Activated B cell treated with CpG ODN at 0.5 μM for 24 hours (primary cell): Measurements from ENCODE around the gene CACNG5. TPM values are rescaled to one million over a fixed set of nuclear protein-coding genes. Genes with fewer than 3 reads are reported as not detected.

Source experiments
- ATAC-seq: fragments of 200-7000 bp; cut with Tn5 transposase; one replicate; pipeline ENCODE4 v1.10.0; 2021; ENCODE audit warnings: low read depth, mild to moderate bottlenecking, moderate library complexity
- CTCF ChIA-PET: fragments of 350-600 bp; sonication (Branson Sonifier 250); formaldehyde crosslinking; loops from one replicate; lab custom pipeline; 2021; ENCODE audit warnings: antibody characterized with exemption; lab: Charles Lee
- POLR2A ChIA-PET: fragments of 350-600 bp; sonication (Branson Sonifier 250); formaldehyde crosslinking; loops from one replicate; lab custom pipeline; 2021; ENCODE audit warnings: antibody characterized with exemption; lab: Charles Lee
- DNase-seq: peaks from one replicate; pipeline ENCODE4 v3.0.0; 2022
- H3K27ac Mint-ChIP-seq: one replicate; pipeline ENCODE4 v1.8.0; 2020; ENCODE audit warnings: mixed read lengths
- H3K27me3 Mint-ChIP-seq: one replicate; pipeline ENCODE4 v1.8.0; 2021; ENCODE audit warnings: mixed read lengths
- H3K36me3 Mint-ChIP-seq: one replicate; pipeline ENCODE4 v1.8.0; 2021; ENCODE audit warnings: low read depth, mixed read lengths
- H3K4me1 Mint-ChIP-seq: one replicate; pipeline ENCODE4 v1.8.0; 2021; ENCODE audit warnings: mixed read lengths
- H3K4me3 Mint-ChIP-seq: one replicate; pipeline ENCODE4 v1.8.0; 2020; ENCODE audit warnings: mild to moderate bottlenecking, mixed read lengths
- H3K9me3 Mint-ChIP-seq: one replicate; pipeline ENCODE4 v1.8.0; 2020; ENCODE audit warnings: mixed read lengths
- intact Hi-C: fragments of 100-400 bp; cut with micrococcal nuclease; formaldehyde crosslinking; loops from one replicate; pipeline ENCODE4 v1.15.1; 2024
- total RNA-seq: library from RNA; stranded (reverse); gene quantifications from 2 replicates; pipeline ENCODE4 v1.2.3, GENCODE V29; 2022
- TF ChIP-seq, protein P1 (sequence below): fragments of 200-600 bp; IDR thresholded peaks from one replicate; pipeline ENCODE4 v1.8.0; 2022; ENCODE audit warnings: antibody characterized with exemption, mild to moderate bottlenecking

The CACNG5 gene
- total RNA-seq, 1 donor from 2014 or later = not detected

DNA sequence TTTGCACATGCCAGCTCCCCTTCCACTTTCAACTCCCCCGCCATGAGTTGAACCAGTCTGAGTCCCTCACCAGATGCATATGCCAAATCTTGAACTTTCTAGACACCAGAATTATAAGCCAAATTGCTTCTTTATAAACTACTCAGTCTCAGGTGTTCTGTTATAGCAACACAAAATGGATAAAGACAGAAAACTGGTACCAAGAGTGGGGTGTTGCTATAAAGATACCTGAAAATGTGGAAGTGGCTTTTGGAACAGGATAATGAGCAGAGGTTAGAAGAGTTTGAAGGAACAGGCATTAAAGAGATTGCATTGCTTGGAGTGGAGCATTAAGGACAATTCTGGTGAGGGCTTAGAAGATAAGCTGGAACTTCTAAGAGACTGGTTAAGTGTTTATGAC is 17.2 kb upstream of the CACNG5 start:
- ATAC-seq (no peak), DNase-seq (no peak)
- CTCF ChIA-PET = no interaction called here
- POLR2A ChIA-PET = no interaction called here
- Mint-ChIP-seq H3K27ac (no peak overlapping the region), H3K9me3 (peaks cover 20% of the 10 kb centered on the region), H3K27me3 (no peaks in the 10 kb centered on the region), H3K36me3 (no peaks in the 10 kb centered on the region), H3K4me3 (no peak overlapping the region), H3K4me1 (no peaks in the 10 kb centered on the region)
- TF ChIP-seq, protein P1, sequence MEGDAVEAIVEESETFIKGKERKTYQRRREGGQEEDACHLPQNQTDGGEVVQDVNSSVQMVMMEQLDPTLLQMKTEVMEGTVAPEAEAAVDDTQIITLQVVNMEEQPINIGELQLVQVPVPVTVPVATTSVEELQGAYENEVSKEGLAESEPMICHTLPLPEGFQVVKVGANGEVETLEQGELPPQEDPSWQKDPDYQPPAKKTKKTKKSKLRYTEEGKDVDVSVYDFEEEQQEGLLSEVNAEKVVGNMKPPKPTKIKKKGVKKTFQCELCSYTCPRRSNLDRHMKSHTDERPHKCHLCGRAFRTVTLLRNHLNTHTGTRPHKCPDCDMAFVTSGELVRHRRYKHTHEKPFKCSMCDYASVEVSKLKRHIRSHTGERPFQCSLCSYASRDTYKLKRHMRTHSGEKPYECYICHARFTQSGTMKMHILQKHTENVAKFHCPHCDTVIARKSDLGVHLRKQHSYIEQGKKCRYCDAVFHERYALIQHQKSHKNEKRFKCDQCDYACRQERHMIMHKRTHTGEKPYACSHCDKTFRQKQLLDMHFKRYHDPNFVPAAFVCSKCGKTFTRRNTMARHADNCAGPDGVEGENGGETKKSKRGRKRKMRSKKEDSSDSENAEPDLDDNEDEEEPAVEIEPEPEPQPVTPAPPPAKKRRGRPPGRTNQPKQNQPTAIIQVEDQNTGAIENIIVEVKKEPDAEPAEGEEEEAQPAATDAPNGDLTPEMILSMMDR = no peak
- intact Hi-C loops = no loop called here

DNA sequence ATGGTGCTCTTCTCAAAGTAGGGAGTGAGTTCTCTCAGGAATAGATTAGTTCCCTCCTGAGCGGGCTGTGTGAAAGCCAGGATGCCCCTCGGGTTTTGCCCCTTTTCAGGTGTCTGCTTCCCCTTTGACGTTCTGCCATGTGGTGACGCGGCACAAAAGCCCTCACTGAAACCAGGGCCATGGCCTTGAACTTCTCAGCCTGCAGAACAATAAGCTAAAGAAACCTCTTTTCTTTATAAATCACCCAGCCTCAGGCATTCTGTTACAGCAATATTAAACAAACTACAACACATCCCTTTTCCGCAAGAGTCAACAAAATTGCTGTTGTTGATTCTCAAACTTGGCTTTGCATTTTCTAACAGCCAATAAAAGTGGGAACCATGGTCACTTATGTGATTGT is 15.5 kb upstream of the CACNG5 start:
- TF ChIP-seq, protein P1 = no peak
- no peak overlapping the region for H3K4me3 Mint-ChIP-seq
- ChIA-PET CTCF (no interaction called here), POLR2A (no interaction called here)
- no peak overlapping the region for H3K27ac Mint-ChIP-seq
- ATAC-seq (no peak), DNase-seq (no peak)
- no peaks in the 10 kb centered on the region for H3K4me1 Mint-ChIP-seq
- no peaks in the 10 kb centered on the region for H3K36me3 Mint-ChIP-seq
- intact Hi-C loops = no loop called here
- peaks cover under 1% of the 10 kb centered on the region for H3K27me3 Mint-ChIP-seq
- H3K9me3 Mint-ChIP-seq = peaks cover 20% of the 10 kb centered on the region

DNA sequence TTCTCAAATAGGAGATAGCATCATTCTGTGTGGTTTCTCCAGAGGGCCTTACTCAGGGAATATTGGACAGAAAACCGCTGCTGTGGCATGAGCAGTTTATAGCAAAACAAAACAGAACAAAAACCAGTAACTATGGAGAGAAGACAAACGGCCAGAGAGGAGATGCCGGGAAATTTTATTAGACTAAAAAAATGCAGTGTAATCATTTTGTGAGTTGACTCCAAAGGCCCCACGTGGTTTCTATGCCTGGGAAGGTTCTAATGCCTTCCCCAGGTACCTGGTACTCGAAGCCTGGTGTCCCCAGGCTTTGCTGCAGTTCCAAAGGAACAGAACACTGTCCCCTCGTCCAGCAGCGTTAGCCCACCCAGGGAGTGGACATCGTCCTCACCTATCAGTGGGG is 12.9 kb upstream of the CACNG5 start:
- H3K9me3 Mint-ChIP-seq = peaks cover 17% of the 10 kb centered on the region
- no peak overlapping the region for H3K27ac Mint-ChIP-seq
- H3K27me3 Mint-ChIP-seq = peaks cover 4% of the 10 kb centered on the region
- H3K4me1 Mint-ChIP-seq = no peaks in the 10 kb centered on the region
- ChIA-PET POLR2A (no interaction called here), CTCF (no interaction called here)
- H3K4me3 Mint-ChIP-seq = no peak overlapping the region
- ATAC-seq (no peak), DNase-seq (no peak)
- intact Hi-C loops = no loop called here
- TF ChIP-seq, protein P1 = no peak
- H3K36me3 Mint-ChIP-seq = no peaks in the 10 kb centered on the region

DNA sequence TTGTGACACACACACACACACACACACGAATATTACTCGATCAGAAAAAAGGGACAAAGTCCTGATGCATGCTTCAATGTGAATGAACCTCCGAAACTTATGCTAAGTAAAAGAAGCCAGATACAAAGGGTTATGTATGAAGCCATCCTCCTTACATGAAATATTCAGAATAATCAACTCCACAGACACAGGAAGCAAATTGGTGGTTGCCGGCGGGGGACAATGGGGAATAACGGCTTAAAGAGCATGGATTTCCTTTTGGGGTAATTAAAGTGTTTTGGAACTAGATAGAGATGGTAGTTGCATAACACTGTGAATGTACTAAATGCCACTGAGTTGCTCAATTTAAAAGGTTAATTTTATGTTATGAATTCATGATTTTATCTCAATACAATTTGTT is 8.1 kb upstream of the CACNG5 start:
- no peak for DNase-seq
- Mint-ChIP-seq H3K4me1 (no peaks in the 10 kb centered on the region), H3K9me3 (no peaks in the 10 kb centered on the region), H3K36me3 (no peaks in the 10 kb centered on the region), H3K27me3 (peaks cover 28% of the 10 kb centered on the region), H3K27ac (no peak overlapping the region), H3K4me3 (no peak overlapping the region)
- ATAC-seq = no peak
- TF ChIP-seq, protein P1 = no peak
- ChIA-PET POLR2A (no interaction called here), CTCF (no interaction called here)
- intact Hi-C loops = no loop called here

DNA sequence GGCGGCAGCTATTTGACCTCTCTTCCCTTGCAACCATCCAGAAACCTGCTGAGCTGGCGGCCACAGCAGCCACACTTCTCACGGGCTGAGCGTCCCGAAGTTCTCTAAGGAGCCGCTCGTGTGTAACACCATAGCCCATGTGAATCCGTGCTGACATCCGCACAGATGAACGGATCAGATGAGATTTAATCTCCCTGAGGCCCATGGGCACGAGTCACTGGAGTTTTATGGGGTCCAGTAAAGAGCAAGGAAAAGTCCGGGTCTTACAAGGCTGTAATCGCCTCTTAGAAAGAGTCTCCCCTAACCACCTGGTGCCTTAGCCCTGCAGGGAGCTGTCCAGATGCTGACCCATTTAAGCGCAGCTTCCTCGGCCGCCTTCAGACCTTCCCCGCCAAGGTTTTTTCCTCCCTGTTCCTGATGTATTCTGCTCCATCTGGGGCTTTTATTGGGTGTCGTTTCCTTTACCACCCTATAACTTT is 5.5 kb upstream of the CACNG5 start:
- TF ChIP-seq, protein P1 = no peak
- H3K36me3 Mint-ChIP-seq = no peaks in the 10 kb centered on the region
- H3K4me1 Mint-ChIP-seq = peaks cover under 1% of the 10 kb centered on the region
- CTCF ChIA-PET = no interaction called here
- intact Hi-C loops = no loop called here
- ATAC-seq = no peak
- H3K27ac Mint-ChIP-seq = no peak overlapping the region
- POLR2A ChIA-PET = no interaction called here
- H3K27me3 Mint-ChIP-seq = peaks cover 47% of the 10 kb centered on the region
- H3K9me3 Mint-ChIP-seq = no peaks in the 10 kb centered on the region
- H3K4me3 Mint-ChIP-seq = no peak overlapping the region
- no peak for DNase-seq
